A673 (cell line): ENCODE measurements around the gene OGG1. TPM values are rescaled to one million over a fixed set of nuclear protein-coding genes. Genes with fewer than 3 reads are reported as not detected.

ENCODE experiments used
- BruUV-seq: library from RNA; stranded (reverse); fragments of 400-500 nt; replicated peaks from 2 replicates; lab custom pipeline; 2021; lab: Mats Ljungman, UMichigan
- CTCF ChIA-PET: fragments of 300-600 bp; sonication (Branson Sonifier 250); formaldehyde crosslinking; loops from one replicate; lab custom pipeline; 2022; ENCODE audit warnings: antibody characterized with exemption; lab: Charles Lee
- POLR2A ChIA-PET: fragments of 300-600 bp; sonication (Branson Sonifier 250); formaldehyde crosslinking; loops from one replicate; lab custom pipeline; 2022; ENCODE audit warnings: antibody characterized with exemption; ENCODE audit not compliant: low non-redundant PET; lab: Charles Lee
- DNase-seq: peaks from one replicate; pipeline ENCODE4 v3.0.0-alpha.2; 2015; ENCODE audit warnings: low spot score
- H3K27ac ChIP-seq: fragments of 200-600 bp; sonication (generic); 2 replicates; pipeline ENCODE4 v1.5.1; 2016; ENCODE audit warnings: mixed run types, low read depth, mild to moderate bottlenecking, mixed read lengths, antibody characterized with exemption, low read length; ENCODE audit not compliant: poor library complexity, severe bottlenecking
- H3K27me3 ChIP-seq: fragments of 200-600 bp; sonication (generic); replicated peaks from 2 replicates; pipeline ENCODE4 v1.6.1; 2017; ENCODE audit warnings: mixed run types, low read depth, mild to moderate bottlenecking, mixed read lengths, antibody characterized with exemption, low read length; ENCODE audit not compliant: insufficient read depth, poor library complexity
- H3K36me3 ChIP-seq: fragments of 200-600 bp; sonication (generic); 2 replicates; pipeline ENCODE4 v1.6.1; 2016; ENCODE audit warnings: mixed run types, mild to moderate bottlenecking, mixed read lengths, antibody characterized with exemption, low read length; ENCODE audit not compliant: insufficient read depth, poor library complexity, severe bottlenecking
- H3K4me1 ChIP-seq: fragments of 200-600 bp; sonication (generic); 2 replicates; pipeline ENCODE4 v1.6.1; 2017; ENCODE audit warnings: mixed run types, mild to moderate bottlenecking, mixed read lengths, antibody characterized with exemption, low read length; ENCODE audit not compliant: insufficient read depth, poor library complexity, severe bottlenecking
- H3K4me3 ChIP-seq: fragments of 200-600 bp; sonication (generic); 2 replicates; pipeline ENCODE4 v1.5.1; 2016; ENCODE audit warnings: low read depth, mixed run types, mild to moderate bottlenecking, mixed read lengths, low read length; ENCODE audit not compliant: poor library complexity, severe bottlenecking
- H3K9me3 ChIP-seq: fragments of 200-600 bp; sonication (generic); 2 replicates; pipeline ENCODE4 v1.6.1; 2016; ENCODE audit warnings: mixed run types, low read depth, mild to moderate bottlenecking, mixed read lengths, antibody characterized with exemption, low read length; ENCODE audit not compliant: poor library complexity, severe bottlenecking
- CTCF ChIP-seq: fragments of 300-800, 200-600 bp; sonication (generic); conservative IDR thresholded peaks from 2 replicates; pipeline ENCODE4 v1.5.1; 2017; ENCODE audit warnings: low read depth, mild to moderate bottlenecking, antibody characterized with exemption, low read length, moderate library complexity, mixed read lengths
- EZH2 ChIP-seq: fragments of 200-600 bp; sonication (generic); IDR thresholded peaks from 2 replicates; pipeline ENCODE4 v1.6.1; 2017; ENCODE audit warnings: borderline replicate concordance, low read depth, mild to moderate bottlenecking, mixed read lengths, antibody characterized with exemption, low read length; ENCODE audit not compliant: poor library complexity, severe bottlenecking
- intact Hi-C: fragments of 100-400 bp; cut with micrococcal nuclease; formaldehyde crosslinking; loops from one replicate; pipeline ENCODE4 v1.10.0; 2022; ENCODE audit not compliant: unreplicated experiment
- total RNA-seq: library from RNA; stranded (reverse); gene quantifications from 2 replicates; pipeline ENCODE4 v1.2.3, GENCODE V29; 2021

OGG1 gene
- total RNA-seq, 1 experiment from 2014 or later: 60.2 TPM

- ChIA-PET POLR2A (no interaction called here), CTCF (no interaction called here)
- no peak for DNase-seq
- Histone ChIP-seq H3K9me3 (no peaks in the 10 kb centered on the region), H3K4me1 (no peaks in the 10 kb centered on the region), H3K27me3 (no peaks in the 10 kb centered on the region), H3K36me3 (peaks cover 21% of the 10 kb centered on the region), H3K27ac (no peak overlapping the region), H3K4me3 (no peak overlapping the region)
- intact Hi-C loops: no loop called here
- TF ChIP-seq CTCF (no peak), EZH2 (no peak)
- no TSS peak for BruUV-seq
Observed at GRCh38 chr3:9780910-9781309, 31.2 kb downstream of the OGG1 start.

- POLR2A ChIA-PET: no interaction called here
- Histone ChIP-seq H3K27me3 (no peaks in the 10 kb centered on the region), H3K36me3 (peaks cover 26% of the 10 kb centered on the region), H3K9me3 (no peaks in the 10 kb centered on the region), H3K4me3 (no peak overlapping the region), H3K27ac (no peak overlapping the region), H3K4me1 (no peaks in the 10 kb centered on the region)
- CTCF ChIA-PET: no interaction called here
- TF ChIP-seq CTCF: no peak
- TF ChIP-seq EZH2: no peak
- no TSS peak for BruUV-seq
- no peak for DNase-seq
- intact Hi-C loops: no loop called here
Observed at GRCh38 chr3:9781551-9781950, 31.8 kb downstream of the OGG1 start.

- CTCF ChIA-PET: no interaction called here
- intact Hi-C loops: no loop called here
- no peak overlapping the region for H3K4me3 ChIP-seq
- DNase-seq: no peak
- BruUV-seq: no TSS peak
- POLR2A ChIA-PET: no interaction called here
- H3K27ac ChIP-seq: no peak overlapping the region
- no peaks in the 10 kb centered on the region for H3K27me3 ChIP-seq
- H3K4me1 ChIP-seq: no peaks in the 10 kb centered on the region
- no peak for TF ChIP-seq EZH2
- no peak for TF ChIP-seq CTCF
- no peaks in the 10 kb centered on the region for H3K9me3 ChIP-seq
- peaks cover 28% of the 10 kb centered on the region for H3K36me3 ChIP-seq
Observed at GRCh38 chr3:9781978-9782603, 32.3 kb downstream of the OGG1 start.
